Measurements from ENCODE around the gene SLC15A5.

Gene SLC15A5

GRCh38 chr12:16175840-16176239 lies 101.6 kb downstream of the SLC15A5 start:
- TF ChIP-seq ZNF274 (IDR thresholded peaks at IDR 0.05; ENCODE audit: low read depth, low read length) = no peak
- no peak overlapping the region for H3K4me3 ChIP-seq (ENCODE audit: low read length)

GRCh38 chr12:16174282-16174681 lies 103.2 kb downstream of the SLC15A5 start:
- H3K4me3 ChIP-seq (ENCODE audit: low read length) = no peak overlapping the region
- no peak for TF ChIP-seq ZNF274 (IDR thresholded peaks at IDR 0.05; ENCODE audit: low read depth, low read length)

DNA sequence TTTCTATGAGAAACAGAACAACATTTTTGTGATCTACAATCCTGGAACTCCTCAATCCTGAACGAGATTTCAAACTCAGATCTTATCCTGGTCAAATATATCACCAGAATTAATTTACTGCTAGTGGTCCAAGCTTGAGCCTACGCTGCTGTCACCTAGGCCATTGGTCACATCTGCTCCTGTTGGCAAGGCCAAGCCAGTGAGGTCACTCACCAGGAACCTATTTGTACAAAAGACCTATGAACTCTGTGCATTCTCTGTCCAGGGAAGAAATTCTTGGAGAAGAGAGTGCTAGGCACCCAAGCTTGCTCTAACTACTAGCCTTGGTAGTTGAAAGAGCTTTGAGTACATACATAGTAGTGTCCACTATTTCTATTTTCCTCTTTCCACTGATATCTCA lies 106.1 kb downstream of the SLC15A5 start:
- no peak for TF ChIP-seq ZNF274 (IDR thresholded peaks at IDR 0.05; ENCODE audit: low read depth, low read length)

GRCh38 chr12:16168078-16168477 lies 109.4 kb downstream of the SLC15A5 start:
- TF ChIP-seq ZNF274 (IDR thresholded peaks at IDR 0.05; ENCODE audit: low read depth, low read length) = no peak
- no peak overlapping the region for H3K4me3 ChIP-seq (ENCODE audit: low read length)

More for the DNA sequence above, 106.1 kb downstream of the SLC15A5 start:
- H3K4me3 ChIP-seq (ENCODE audit: low read length) = no peak overlapping the region

- no peak for TF ChIP-seq ZNF274 (IDR thresholded peaks at IDR 0.05; ENCODE audit: low read depth, low read length)
Observed at GRCh38 chr12:16166563-16167470, 110.7 kb downstream of the SLC15A5 start.

DNA sequence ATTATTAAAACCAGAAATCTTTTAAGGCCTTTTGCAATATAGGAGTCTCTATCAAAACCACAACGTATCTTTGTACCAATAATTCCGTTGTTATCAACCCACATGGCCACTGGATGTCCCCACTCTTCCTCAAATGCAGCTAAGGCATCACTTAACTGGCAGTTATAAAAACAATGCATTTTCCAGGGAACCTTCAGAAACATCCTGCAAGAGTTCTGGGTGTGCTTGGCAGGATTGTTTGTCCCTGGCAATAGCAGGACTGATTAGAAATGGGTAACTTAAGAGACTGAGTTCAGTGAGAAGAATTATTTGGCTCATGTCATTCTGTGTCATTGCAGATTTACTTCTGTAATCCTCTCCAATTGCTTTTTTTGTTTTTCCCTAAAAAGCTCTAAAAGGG lies 112.0 kb downstream of the SLC15A5 start:
- H3K4me3 ChIP-seq (ENCODE audit: low read length) = no peak overlapping the region
- no peak for TF ChIP-seq ZNF274 (IDR thresholded peaks at IDR 0.05; ENCODE audit: low read depth, low read length)

More at GRCh38 chr12:16166563-16167470, 110.7 kb downstream of the SLC15A5 start:
- no peak overlapping the region for H3K4me3 ChIP-seq (ENCODE audit: low read length)

DNA sequence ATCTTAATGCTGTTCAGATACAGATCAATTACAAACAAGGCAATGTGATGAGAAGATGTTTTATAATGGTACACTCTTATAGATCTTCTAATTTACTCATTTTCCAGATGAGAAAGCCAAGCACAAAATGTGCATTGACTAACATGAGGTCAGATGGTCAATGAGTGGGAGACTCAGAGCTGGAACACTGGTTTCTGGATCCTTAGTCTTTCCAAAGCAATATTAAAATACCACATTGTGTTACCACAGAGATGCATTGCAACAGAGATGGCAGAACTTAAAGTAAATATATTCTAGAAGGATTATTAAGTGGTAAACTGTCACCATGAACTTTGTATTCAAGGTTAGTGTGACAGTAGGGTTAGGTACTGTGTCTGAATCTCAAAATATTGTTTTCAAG lies 113.6 kb downstream of the SLC15A5 start:
- no peak for TF ChIP-seq ZNF274 (IDR thresholded peaks at IDR 0.05; ENCODE audit: low read depth, low read length)
- H3K4me3 ChIP-seq (ENCODE audit: low read length) = no peak overlapping the region

DNA sequence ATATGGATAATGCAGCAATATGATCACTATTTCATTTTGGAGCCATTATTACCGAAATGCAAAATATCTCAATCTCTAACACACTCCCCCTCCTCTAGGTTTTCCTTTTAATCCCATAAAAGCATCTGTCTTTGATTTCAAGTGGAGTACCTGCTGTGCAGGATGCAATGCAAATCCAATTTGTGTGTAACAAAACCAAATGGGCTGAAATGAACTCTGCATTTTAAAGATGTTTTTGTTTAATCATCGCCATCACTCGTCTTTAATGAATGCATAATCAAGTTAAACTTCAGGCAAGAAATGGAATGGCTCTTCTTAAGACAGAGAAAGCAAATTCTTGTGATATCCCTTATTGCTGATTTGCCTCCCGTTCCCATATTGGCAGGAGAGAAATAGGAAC lies 114.3 kb downstream of the SLC15A5 start:
- no peak overlapping the region for H3K4me3 ChIP-seq (ENCODE audit: low read length)
- TF ChIP-seq ZNF274 (IDR thresholded peaks at IDR 0.05; ENCODE audit: low read depth, low read length) = no peak

DNA sequence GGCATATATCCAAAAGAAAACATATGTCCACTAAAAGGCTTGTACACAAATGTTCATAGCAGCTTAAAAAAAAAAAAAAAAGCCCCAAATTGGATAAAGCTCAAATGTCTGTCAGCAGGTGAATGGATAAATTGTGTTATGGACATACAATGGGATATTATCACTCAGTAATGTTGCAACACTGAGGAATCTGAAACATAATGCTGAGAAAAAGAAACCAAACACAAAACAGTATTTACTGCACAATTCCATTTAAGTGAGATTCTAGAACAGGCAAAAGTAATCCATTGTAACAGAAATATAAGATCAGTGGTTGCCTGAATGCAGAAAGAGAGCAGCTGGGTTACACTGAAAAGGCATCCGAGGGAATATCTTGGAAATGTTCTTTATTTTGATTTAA lies 117.9 kb downstream of the SLC15A5 start:
- no peak overlapping the region for H3K4me3 ChIP-seq (ENCODE audit: low read length)
- TF ChIP-seq ZNF274 (IDR thresholded peaks at IDR 0.05; ENCODE audit: low read depth, low read length) = no peak

DNA sequence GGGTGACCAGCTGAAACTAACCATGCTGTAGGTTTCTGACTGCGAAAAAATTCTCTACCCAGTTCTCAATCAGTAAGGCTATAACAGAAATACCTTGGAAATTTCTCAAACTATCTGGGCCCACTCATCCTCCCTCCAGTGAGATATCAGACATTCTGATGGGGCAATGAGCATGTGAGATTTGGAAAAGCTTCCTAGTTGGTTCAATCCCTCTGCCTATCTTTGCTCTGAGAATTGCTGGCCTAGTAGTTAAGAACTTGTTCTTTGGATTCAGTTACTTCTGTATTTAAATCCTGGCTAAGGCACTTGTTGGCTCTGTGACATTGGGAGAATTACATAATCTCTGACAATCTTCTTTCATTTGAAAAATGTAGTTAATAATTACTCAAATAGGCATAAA lies 119.4 kb downstream of the SLC15A5 start:
- no peak for TF ChIP-seq ZNF274 (IDR thresholded peaks at IDR 0.05; ENCODE audit: low read depth, low read length)
- no peak overlapping the region for H3K4me3 ChIP-seq (ENCODE audit: low read length)

DNA sequence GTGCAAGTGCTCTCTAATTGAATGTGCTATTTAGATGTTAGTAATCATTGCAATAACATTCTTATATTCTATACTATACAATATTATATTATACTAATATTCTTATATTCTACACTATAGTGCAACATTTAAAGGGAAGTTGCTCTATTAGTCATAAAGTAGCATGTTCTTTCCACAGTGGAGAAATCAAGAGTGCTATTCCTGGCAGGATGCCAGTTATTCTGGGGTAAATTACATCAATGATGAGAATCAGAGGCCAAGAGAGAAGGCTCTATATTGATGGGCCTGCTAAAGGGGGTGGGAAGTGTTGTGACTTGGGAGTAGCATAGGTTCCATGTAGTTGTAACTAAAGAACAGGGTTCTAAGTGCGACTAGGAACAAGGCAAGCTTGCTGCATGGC lies 121.5 kb downstream of the SLC15A5 start:
- TF ChIP-seq ZNF274 (IDR thresholded peaks at IDR 0.05; ENCODE audit: low read depth, low read length) = no peak

DNA sequence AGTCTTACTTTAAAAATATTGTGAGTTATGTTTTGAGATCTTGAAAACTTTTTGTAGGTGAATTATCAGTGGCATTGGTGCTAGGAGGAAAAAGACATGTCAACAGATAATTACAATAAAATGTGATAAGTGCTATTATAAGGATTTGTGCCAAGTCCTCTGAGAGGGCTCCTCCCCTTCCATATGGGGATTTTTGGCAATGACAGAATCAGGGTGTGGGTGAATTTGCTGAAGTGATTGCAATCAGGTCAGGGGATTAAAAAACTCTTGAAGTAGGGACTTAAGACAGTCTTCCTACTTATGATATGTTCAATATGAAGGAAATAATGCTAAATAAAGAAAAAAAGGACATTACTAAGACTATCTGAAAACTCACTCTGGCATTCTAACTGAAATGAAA lies 122.5 kb downstream of the SLC15A5 start:
- no peak for TF ChIP-seq ZNF274 (IDR thresholded peaks at IDR 0.05; ENCODE audit: low read depth, low read length)

More for the DNA sequence above, 121.5 kb downstream of the SLC15A5 start:
- no peak overlapping the region for H3K4me3 ChIP-seq (ENCODE audit: low read length)

GRCh38 chr12:16152885-16153673 lies 124.4 kb downstream of the SLC15A5 start:
- TF ChIP-seq ZNF274 (IDR thresholded peaks at IDR 0.05; ENCODE audit: low read depth, low read length) = no peak
- no peak overlapping the region for H3K4me3 ChIP-seq (ENCODE audit: low read length)

More for the DNA sequence above, 122.5 kb downstream of the SLC15A5 start:
- H3K4me3 ChIP-seq (ENCODE audit: low read length) = no peak overlapping the region

DNA sequence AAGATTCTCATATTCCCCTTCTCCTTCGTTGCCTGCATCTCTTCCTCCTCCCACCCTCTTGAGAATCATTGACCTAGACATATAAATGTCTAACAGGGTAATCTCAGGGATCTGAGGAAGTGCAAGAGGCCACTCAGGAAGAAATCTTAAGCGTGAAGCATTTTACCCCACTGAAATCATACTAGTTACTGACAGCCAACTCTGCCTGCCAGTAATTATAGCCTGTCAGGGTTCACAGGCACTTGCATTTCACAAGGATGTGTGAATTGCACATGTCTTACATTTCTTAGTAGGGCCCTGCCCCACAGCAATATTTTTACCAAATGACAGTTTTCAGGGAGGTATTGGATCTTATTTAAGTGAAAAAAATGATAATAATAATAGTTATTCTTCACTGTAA lies 127.2 kb downstream of the SLC15A5 start:
- no peak overlapping the region for H3K4me3 ChIP-seq (ENCODE audit: low read length)
- TF ChIP-seq ZNF274 (IDR thresholded peaks at IDR 0.05; ENCODE audit: low read depth, low read length) = no peak

DNA sequence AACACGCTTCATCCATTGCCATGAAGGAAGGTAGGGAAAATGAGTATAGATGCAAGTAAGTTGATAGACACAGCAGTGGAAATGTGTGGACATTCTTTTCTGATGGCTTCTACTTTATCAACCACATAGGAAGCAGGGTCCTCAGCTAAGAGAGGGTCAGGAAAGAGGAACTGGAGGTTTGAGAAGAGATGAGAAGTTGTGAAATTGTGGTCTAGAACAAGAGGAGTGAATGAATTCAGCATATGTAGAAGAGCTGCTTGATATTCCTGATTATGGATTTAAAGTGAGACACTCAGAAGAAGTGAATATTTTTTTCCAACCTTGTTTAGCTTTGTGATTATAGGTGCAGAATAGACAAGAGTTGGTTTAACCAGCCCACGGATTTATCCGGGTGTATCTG lies 128.5 kb downstream of the SLC15A5 start:
- no peak for TF ChIP-seq ZNF274 (IDR thresholded peaks at IDR 0.05; ENCODE audit: low read depth, low read length)
- H3K4me3 ChIP-seq (ENCODE audit: low read length) = no peak overlapping the region

Measured in GM08714 (cell line).